MV-4-11 (cell line): ENCODE measurements around the gene ZSCAN25.
A peak's percentile ranks its signal among the peaks of the same experiment; 100 is the strongest.
"Not testable (repeated sequence)": the region's sequence is repeated elsewhere in the genome, so short reads cannot be mapped to it uniquely, and the experiment has no call there.

Experiments
- DNase-seq: peaks from one replicate; lab custom pipeline; 2025; lab: John Stamatoyannopoulos, UW

The ZSCAN25 gene

GRCh38 chr7:99616359-99617191 is at the start of gene ZSCAN25:
Gene ZSCAN25 (plus strand): TSS chr7:99616946. CDS start chr7:99619607, 2,661 bp downstream.
- DNase-seq, result peak; percentile 84

- DNase-seq, result not testable (repeated sequence)
Observed at GRCh38 chr7:99568770-99569169, 48.0 kb upstream of the ZSCAN25 start.

GRCh38 chr7:99571768-99572167 is 45.0 kb upstream of the ZSCAN25 start:
- DNase-seq, result no peak

GRCh38 chr7:99573257-99573656 is 43.5 kb upstream of the ZSCAN25 start:
- no peak for DNase-seq

GRCh38 chr7:99576251-99576650 is 40.5 kb upstream of the ZSCAN25 start:
- no peak for DNase-seq

- DNase-seq, result no peak
Observed at GRCh38 chr7:99579281-99579955, 37.3 kb upstream of the ZSCAN25 start.

GRCh38 chr7:99579956-99580777 is 36.6 kb upstream of the ZSCAN25 start:
- no peak for DNase-seq

- DNase-seq, result not testable (repeated sequence)
Observed at GRCh38 chr7:99580778-99581332, 35.9 kb upstream of the ZSCAN25 start.

GRCh38 chr7:99588868-99589267 is 27.9 kb upstream of the ZSCAN25 start:
- no peak for DNase-seq

- no peak for DNase-seq
Observed at GRCh38 chr7:99594948-99595745, 21.6 kb upstream of the ZSCAN25 start.

- no peak for DNase-seq
Observed at GRCh38 chr7:99596408-99596955, 20.3 kb upstream of the ZSCAN25 start.

GRCh38 chr7:99597762-99598501 is 18.8 kb upstream of the ZSCAN25 start, which contains the start of gene TMEM225B:
Gene TMEM225B (plus strand): TSS chr7:99598267. CDS start chr7:99604389, 6,122 bp downstream.
- DNase-seq, result no peak

- DNase-seq, result no peak
Observed at GRCh38 chr7:99599836-99600235, 16.9 kb upstream of the ZSCAN25 start.

- DNase-seq, result no peak
Observed at GRCh38 chr7:99601656-99602310, 15.0 kb upstream of the ZSCAN25 start.

- no peak for DNase-seq
Observed at GRCh38 chr7:99605527-99605926, 11.2 kb upstream of the ZSCAN25 start.

GRCh38 chr7:99606531-99606930 is 10.2 kb upstream of the ZSCAN25 start:
- no peak for DNase-seq

GRCh38 chr7:99607548-99607947 is 9.2 kb upstream of the ZSCAN25 start:
- no peak for DNase-seq

- DNase-seq, result peak; percentile 1
Observed at GRCh38 chr7:99614495-99614894, 2.3 kb upstream of the ZSCAN25 start.

- DNase-seq, result peak; percentile 23
Observed at GRCh38 chr7:99615989-99616358, 772 bp upstream of the ZSCAN25 start.
